HG03196 (cell line): Measurements from ENCODE around the gene TCERG1L.

ENCODE experiments used
- ATAC-seq: cut with Tn5 transposase; IDR thresholded peaks from one replicate; pipeline ENCODE4 v1.9.1; 2021; ENCODE audit not compliant: unreplicated experiment

TCERG1L gene

DNA sequence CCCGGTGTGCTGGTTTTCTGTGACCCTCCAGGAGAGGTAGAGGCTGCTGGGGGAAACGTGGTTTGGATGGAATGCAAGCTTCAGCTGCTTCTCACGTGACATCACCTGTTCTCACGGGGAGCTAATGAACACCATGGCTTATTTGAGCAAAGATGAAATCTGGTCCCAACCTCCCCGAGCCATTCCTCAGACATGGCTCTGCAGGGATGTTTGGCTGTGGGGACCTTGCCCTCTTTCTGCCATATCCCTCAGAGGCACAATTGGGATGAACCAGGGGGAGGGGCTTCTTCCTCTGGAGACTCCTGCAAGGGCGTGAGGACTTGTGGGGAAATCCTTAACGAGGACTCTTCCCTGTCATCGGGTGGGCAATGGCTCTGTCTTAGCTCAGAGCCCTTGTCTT lies 236.8 kb downstream of the TCERG1L start:
- no peak for ATAC-seq

DNA sequence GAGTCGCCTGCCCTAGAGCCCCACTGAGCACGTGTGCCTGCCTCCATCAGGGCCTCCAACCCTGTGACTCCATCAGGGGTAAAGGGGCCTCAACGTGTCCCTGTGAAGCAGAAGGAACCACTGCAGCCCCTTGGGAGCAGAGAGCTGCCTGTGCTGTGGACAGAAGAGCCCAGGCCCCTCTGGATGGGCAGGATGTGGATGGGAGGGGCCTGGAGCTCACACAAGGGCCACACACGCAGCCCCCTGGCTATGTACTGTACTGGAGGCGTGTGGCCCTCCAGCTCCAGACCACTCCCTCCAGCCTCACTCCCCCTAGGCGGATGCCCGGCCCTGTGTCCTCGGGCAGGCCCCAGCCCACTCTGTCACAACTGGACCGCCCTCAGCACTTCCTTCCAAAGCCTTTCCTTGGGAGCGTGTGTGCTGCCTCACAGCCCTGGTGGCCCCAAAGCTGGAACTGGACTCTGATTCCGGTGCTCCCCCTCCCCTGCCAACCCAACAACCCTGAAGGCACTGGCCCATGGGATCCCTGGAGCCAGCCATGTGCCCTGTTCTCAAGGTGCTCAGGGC lies 238.0 kb downstream of the TCERG1L start:
- ATAC-seq = no peak

DNA sequence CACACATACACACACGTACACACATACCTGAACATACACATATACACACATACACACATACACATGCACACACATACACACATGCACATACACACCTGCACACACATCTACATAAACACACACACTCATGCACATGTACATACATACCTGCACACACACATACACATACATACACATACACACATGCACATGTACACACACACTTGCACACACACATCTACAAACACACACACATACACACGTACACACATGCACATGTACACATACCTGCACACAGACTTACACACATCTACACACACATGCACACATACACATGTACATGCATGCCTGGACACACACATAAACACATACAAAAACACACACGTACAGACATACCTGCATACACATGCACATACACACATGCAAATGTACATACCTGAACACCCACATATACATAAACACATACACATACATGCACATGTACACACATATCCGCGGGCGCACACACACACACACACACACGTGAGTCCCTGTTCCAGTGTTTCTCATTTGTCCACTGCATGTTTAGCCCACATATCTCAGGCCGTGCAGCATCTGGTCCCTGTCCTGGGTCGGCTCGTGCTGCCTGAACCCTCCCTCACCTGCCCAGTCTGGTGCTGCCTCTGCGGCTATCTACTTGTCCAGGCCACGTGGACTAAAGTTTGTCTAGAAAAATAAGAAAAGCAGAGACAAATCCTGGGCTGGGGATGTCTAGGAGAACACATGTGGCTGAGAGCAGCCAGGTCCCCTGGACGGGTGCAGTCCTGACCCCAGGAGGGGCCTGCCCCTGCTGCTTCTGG lies 238.7 kb downstream of the TCERG1L start:
- ATAC-seq = no peak

DNA sequence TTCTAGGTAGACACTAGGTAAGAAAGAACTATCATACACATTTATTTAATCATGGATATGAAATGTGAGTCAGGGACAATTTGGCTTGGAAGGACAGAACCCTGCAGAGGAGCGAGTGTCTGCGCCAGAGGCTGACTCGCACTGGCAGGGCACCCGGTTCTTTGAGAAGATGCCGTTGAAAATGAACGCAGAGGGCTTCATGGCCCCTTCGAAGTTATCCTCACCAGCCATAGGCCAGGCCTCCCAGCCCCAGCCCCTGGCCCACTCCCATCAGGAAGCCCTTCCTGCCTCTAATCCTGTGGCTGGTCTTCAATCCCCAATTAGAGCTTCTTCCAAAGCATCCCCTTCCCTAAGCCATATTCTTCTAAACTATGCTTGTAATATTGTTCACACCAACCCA lies 239.8 kb downstream of the TCERG1L start:
- ATAC-seq = no peak

DNA sequence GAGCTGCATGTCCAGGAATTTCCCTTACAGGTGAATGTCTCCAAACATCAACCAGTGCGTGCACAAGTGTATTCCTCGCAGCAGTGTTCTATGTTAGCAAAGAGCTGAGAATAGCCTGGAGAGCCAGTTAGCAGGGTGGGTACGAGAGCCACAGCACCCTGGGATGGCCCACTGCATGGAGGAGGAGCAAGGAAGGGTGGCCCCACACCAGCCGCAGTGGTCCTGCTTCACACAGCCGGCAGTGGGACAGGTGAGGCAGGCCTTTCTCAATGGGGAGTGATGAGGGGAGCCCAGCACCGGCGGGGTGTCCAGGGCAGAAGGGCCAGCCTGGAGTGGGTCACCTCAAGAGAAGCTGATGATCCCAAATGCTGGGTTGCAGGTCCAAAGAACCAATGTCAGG lies 240.7 kb downstream of the TCERG1L start:
- no peak for ATAC-seq

DNA sequence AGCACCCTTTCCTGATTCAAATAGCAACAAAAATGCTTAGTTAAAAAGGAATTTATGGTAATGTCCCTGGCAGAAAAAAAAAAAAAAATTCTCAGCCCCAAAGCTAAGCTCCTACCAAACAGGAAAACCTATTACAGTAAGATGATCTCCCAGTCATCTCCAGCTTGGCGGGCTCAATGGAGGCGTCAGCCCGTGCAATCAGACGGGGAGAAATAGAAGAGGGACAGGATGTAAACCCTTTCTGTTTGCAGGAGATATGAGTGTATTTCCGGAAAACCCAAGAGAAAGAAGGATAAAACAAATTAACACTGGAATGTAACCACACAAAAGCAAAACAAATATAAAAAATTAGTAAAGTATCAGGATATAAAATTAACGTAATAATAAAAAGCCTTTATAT lies 242.8 kb downstream of the TCERG1L start:
- no peak for ATAC-seq

DNA sequence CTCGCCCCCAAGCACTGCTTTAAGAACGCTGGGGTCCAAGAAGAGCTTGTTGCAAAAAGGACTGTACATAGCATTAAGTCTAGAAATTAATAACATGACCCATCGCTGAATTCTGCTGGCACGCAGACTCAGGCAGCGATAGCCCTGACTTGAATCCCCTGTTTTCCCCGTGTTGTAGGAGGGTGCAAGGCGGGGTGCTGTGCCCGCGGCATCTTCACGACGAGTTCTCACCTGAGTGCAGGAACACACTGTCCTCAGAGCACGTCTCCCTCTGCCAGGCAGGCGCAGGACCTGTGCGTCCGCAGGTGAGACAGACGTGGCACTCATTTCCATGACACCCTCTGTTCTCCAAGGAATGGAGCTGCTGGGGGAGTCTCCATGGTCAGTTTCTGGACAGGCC lies 243.2 kb downstream of the TCERG1L start:
- ATAC-seq = no peak

DNA sequence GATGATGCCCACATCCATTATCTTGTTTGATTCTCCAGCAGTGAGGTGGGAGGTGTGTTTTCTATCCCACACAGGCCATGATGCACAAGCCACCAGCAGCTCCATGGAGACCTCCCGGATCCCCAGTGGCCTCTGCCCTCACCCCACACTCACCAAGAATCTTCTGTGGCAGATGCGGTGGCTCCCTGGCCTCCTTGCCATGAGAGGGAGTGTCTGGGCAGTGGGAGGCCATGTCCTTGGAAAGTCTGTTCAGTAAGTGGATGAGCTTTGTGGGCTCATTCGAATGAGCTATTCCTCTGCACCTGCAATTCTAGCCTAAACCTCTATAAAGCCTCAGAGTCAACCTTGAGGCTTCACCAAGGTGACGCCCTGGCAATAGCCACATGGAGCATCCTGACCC lies 243.8 kb downstream of the TCERG1L start:
- no peak for ATAC-seq

DNA sequence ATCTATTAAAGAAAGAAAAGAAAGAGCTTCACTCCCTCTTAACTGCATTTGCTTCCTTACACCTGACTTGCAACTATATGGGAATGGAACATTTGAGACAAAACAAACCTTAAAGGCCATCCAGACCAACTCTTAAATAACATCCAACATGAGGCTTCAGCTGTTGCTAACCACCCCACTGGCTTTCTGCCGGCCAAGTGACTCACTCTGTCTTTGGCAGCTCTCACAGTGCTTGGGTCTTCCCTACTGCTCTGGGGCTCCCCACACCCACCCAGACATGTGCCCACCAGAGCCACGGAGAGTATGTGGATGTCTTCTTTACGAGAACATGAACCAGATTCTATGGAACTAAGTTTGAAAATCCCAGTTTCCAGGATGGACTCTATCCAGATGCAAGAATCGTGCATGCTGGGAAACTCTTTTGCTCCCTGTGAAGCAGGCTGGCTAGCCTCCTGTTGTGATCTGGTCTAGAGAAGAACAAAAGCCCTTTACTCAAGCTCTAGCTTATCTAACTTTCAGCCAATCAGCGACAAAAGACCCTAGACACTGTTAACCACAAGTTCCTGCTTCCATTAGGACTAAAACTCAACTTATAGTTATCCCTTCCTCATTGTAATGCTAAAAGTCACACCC lies 245.7 kb downstream of the TCERG1L start:
- ATAC-seq = no peak

DNA sequence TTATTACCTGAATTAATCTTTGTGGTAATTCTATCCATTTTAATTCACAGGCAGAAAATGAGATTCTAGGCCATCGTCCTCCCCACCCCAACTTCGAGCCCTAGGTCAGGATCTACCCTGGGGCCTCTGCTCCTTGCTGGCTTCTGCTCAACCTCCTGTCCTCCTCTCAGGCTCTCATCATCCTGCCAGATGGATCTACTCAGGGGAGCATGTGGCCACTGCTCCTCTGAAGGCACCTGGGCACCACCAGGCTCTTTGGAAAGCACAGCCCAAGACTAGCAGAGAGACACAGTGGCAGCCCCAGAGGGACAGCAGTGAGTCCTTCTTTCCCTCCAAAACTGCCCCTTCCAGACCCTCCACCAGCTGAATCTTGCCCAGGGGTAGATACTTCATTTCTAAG lies 248.2 kb downstream of the TCERG1L start:
- ATAC-seq = no peak

DNA sequence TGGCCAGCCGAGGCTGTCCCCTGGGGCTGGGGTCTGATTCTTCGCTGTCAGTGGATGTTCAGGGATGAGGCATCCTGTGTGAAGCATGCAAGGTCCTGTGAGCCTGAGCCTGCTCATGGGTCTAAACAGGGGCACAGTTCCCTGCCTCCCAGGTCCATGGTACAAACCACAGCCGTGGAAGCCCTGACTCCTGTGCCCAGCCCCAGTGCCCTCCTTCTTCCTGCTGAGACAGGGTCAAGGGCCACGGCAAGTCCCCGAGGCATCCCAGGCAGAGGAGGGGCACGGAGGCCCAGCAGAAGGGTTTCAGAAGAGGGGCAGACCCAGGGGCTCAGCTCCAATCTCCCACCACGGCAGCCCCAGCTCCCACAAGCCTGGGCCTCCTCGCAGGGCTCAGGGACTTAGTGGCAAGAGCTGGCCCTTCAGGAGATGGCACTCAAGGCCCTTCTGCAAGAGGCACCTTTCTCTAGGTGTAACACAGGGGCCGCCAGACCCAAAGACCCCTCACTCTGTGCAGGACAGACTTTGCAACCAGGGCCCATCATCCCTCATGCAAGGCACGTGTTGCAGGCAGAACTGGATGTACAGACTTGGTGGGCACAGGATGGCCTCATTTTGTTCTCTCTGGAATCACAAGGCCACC lies 248.8 kb downstream of the TCERG1L start:
- no peak for ATAC-seq

DNA sequence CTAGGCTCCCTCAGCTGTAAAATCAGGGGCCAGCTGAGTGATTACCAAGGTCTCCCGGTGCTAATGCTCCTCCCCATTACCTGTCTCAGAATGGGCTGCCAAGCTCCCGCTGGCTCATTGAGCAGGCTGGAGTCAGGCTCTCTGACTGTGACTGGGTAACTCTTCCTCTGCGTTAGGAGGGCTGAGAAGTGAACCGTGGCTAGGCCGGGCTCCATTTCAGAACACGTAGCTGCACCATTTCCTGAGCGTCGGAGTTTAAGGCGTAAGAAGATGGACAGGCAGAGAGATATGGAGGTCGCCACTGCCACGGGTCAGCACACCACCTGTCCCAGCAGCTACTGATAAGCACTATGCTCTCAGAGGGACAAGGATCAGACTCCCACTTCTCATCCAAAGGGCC lies 250.3 kb downstream of the TCERG1L start:
- ATAC-seq = no peak

DNA sequence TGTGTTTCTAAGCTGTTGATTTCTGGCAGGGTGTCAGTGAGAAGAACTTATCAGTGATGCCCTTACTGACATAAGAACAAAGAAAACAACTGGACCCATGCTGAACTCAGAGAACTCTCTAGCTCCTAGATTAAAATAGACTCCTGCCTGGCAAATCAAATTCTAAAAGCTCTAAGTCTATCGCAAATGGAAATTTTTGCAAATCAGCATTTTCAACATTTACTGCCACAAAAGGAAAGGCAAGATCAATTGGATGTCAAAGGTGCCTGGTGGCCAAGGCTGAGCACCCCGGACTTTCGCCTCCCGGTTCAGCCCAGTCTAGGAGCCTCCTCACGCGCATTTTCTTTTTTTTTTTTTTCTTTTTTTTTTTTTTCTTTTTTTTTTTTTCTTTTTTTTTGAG lies 251.6 kb downstream of the TCERG1L start:
- ATAC-seq = no peak

DNA sequence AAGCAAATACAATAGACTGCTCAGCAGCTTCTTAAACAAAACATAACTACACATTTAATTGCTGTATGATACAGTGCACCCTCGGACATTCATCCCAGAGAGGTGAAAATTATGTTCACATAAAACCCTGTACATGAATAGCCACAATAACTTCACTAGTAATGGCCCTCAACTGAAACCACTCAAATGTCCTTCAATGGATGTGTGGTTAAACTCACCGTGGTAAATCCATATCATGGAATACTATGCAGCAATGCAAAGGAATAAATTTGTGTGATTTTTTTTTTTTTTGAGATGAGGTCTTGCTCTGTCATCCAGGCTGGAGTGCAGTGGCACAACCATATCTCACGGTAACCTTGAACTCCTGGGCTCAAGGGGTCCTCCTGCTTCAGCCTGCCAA lies 252.7 kb downstream of the TCERG1L start:
- ATAC-seq = no peak

DNA sequence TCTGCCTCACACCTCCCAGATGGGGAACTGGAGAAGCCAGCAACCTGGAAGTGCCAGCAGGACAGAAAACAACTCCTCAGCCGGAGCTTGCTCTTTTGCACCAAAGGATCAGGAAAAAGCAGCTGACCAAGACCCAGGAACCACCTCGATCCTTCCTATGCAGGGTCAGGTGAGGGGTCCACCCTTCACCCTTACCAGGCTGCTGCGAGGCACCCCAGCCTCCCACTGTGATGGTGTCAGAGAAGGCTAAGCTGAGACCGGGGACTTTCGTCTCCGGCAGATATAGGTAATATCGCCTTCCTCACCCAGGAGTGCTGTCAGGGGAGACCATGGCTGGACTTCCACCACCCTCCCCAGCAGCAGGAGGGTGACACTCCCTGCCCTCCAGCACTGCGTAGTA lies 254.7 kb downstream of the TCERG1L start:
- no peak for ATAC-seq

DNA sequence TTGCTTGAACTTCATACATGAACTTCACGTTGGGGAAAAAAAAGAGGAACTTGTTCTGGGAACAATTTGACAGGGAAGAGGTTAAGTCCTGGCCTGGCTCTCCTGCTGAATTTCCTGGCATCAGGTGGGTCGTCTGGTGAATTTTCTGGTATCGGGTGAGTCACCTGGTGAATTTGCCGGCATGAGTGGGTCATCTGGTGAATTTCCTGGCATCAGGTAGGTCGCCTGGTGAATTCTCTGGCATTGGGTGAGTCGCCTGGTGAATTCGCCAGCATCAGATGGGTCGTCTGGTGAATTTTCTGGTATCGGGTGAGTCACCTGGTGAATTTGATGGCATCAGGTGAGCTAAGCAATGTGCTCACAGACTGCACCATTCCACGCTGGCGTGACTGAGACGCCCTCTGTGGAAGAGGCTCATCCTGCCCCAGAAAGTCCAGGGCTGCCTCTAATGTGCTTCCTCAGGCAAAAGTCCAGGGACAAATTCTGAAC lies 255.4 kb downstream of the TCERG1L start:
- no peak for ATAC-seq

DNA sequence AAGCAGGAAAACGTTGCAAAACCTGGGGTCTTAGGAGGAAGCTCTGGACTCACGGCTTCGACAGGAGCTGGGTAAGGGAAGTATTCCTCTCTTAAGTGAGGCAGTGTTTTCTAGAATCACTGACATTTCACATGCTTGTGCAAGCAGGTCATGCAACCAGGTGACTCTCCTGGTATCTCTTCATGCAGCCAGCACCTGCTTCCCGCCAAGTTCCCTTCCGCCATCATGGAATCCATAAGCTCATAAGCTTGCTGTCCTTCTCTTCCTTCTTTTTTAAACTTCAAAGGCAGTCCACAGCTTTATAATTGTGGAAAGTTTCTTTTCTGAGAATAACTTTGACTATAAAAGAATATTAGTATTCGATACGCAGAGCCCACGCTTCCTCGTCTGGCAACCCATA lies 256.1 kb downstream of the TCERG1L start:
- ATAC-seq = no peak

DNA sequence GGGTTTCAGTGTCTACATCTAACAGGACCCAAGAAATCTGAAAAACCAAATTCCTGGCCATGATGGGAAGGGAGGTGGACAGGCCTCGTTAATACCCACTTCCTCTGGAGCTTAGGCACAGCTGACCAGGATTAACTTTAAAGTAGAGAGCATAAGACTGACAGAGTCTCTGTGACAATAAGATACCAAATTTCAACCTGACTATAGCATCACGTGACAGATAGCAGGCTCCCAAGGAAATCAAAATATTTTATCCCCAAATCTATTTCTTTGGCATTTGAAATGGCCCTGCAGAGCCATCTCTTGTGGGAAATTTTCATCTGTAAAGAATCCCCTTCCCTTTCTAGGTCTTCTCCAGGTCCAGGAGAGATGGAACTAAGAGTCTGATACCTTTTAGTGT lies 258.3 kb downstream of the TCERG1L start:
- no peak for ATAC-seq

DNA sequence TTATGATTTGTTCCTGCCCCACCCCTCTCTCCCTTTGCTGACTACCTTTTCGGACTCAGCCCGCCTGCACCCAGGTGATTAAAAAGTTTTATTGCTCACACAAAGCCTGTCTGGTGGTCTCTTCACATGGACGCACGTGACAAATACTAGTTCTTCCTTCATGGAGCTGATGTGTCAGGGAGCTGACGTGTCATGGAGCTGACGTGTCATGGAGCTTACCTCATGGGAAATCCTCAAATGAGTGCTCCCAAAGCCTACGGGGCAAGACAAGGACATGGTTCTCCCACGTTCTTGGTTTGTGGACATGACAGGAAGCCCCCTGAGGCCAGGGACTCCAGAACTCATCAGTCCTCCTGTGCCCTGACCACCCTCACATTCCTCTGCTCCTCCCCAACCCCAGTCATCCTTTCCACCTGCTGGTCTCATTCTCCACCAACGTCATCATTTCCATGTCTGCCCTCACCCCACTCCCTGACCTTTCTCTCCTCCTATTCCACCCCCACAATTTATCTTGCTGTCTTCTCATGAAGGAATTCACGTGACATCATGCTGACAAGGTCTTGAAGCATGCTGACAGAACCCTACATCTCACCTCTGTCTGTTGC lies 261.3 kb downstream of the TCERG1L start:
- ATAC-seq = no peak

DNA sequence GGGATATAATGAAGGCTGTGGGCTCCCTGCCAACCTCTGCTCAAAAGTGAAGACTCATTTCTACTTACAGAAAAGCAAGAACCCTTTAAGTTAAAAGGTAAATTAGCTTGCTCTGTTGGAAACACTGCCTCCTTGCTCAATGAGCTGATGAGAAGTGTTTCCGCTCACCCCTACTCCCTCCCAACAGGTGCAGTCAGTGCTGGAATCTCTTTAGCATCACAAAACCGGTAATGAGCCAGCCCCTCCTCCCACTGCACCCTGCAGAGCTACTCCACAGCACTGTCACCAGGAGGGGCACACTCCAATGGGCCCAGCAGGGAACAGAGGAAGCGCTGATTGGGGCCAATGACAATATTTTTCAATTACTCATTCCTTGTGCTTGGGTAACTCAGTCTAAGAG lies 262.5 kb downstream of the TCERG1L start:
- ATAC-seq = no peak

DNA sequence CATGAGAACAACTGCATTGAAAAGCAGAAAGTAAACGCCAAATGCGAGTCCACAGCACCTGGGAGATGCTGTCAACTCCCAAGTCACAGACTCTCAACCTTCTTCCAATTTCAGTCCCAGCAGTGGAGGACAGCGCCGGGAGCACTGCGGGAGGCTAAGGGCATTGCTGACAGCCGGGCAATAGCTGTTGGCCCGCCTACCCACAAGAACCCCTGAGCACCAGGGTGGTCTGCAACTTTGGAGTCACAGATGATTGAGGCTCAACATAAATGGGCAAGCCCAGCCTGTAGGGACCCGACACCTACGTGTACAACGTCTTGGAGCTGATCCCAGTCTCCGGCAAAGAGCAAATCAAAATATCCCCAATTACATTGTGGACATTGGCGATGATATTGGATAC lies 262.9 kb downstream of the TCERG1L start:
- ATAC-seq = no peak
